HG03558 (cell line): Measurements from ENCODE around the gene CNBD2.
"Not testable (repeated sequence)": the region's sequence is repeated elsewhere in the genome, so short reads cannot be mapped to it uniquely, and the experiment has no call there.

Experiments used
- ATAC-seq: cut with Tn5 transposase; IDR thresholded peaks from one replicate; pipeline ENCODE4 v1.9.1; 2021; ENCODE audit warnings: moderate number of reproducible peaks; ENCODE audit not compliant: unreplicated experiment; ENCODE audit errors: extremely low read depth

CNBD2 gene

GRCh38 chr20:36053863-36054518 lies 85.6 kb downstream of the CNBD2 start:
- ATAC-seq = not testable (repeated sequence)

GRCh38 chr20:36055145-36055544 lies 86.8 kb downstream of the CNBD2 start:
- no peak for ATAC-seq

GRCh38 chr20:36060676-36061075 lies 92.3 kb downstream of the CNBD2 start:
- no peak for ATAC-seq

- ATAC-seq = no peak
Measured at GRCh38 chr20:36061754-36062153, 93.4 kb downstream of the CNBD2 start.

GRCh38 chr20:36062799-36063198 lies 94.4 kb downstream of the CNBD2 start:
- no peak for ATAC-seq

GRCh38 chr20:36063916-36064657 lies 95.7 kb downstream of the CNBD2 start:
- no peak for ATAC-seq

- ATAC-seq = peak; percentile 56
Measured at GRCh38 chr20:36064658-36065426, 96.5 kb downstream of the CNBD2 start.

GRCh38 chr20:36065427-36065998 lies 97.1 kb downstream of the CNBD2 start:
- no peak for ATAC-seq

- ATAC-seq = no peak
Measured at GRCh38 chr20:36066777-36067176, 98.4 kb downstream of the CNBD2 start.

- ATAC-seq = not testable (repeated sequence)
Measured at GRCh38 chr20:36068526-36068925, 100.1 kb downstream of the CNBD2 start.

- no peak for ATAC-seq
Measured at GRCh38 chr20:36070451-36070850, 102.1 kb downstream of the CNBD2 start.

GRCh38 chr20:36071848-36072247 lies 103.5 kb downstream of the CNBD2 start:
- ATAC-seq = no peak

GRCh38 chr20:36074983-36075382 lies 106.6 kb downstream of the CNBD2 start:
- no peak for ATAC-seq

GRCh38 chr20:36077762-36078161 lies 109.4 kb downstream of the CNBD2 start:
- ATAC-seq = not testable (repeated sequence)

- ATAC-seq = no peak
Measured at GRCh38 chr20:36079486-36079885, 111.1 kb downstream of the CNBD2 start.

- ATAC-seq = not testable (repeated sequence)
Measured at GRCh38 chr20:36079984-36080383, 111.6 kb downstream of the CNBD2 start.
